Naive thymus-derived CD4-positive, alpha-beta T cell (primary cell): Measurements from ENCODE around the gene SLCO4C1. TPM values are rescaled to one million over a fixed set of nuclear protein-coding genes. Genes with fewer than 3 reads are reported as not detected.

ENCODE experiments used
- ATAC-seq: fragments of 150-1000 bp; cut with Tn5 transposase; 2 replicates; pipeline ENCODE4 v1.10.0; 2021; ENCODE audit warnings: mild to moderate bottlenecking, moderate library complexity
- CTCF ChIA-PET: fragments of 350-600 bp; sonication (Branson Sonifier 250); formaldehyde crosslinking; loops from one replicate; lab custom pipeline; 2021; ENCODE audit warnings: antibody characterized with exemption; lab: Charles Lee
- POLR2A ChIA-PET: fragments of 350-600 bp; sonication (Branson Sonifier 250); formaldehyde crosslinking; loops from one replicate; lab custom pipeline; 2021; ENCODE audit warnings: antibody characterized with exemption, inconsistent platforms; lab: Charles Lee
- DNase-seq, 9 donors: peaks; one replicate each; pipeline versions ENCODE4 v3.0.0 to v3.0.0-alpha.2; 2020 to 2022; ENCODE audit warnings: mixed read lengths in 1 of 9
- H3K27ac ChIP-seq: one replicate; pipeline ENCODE4 v1.7.0; 2013; ENCODE audit warnings: mild to moderate bottlenecking, low read depth, low read length, moderate library complexity
- H3K27me3 ChIP-seq, 2 donors: one replicate each; pipeline ENCODE4 v1.7.0; 2013; ENCODE audit warnings: low read length in 2 of 2, mild to moderate bottlenecking in 2 of 2, moderate library complexity in 2 of 2; ENCODE audit not compliant: control insufficient read depth in 2 of 2, insufficient read depth in 2 of 2
- H3K36me3 ChIP-seq, 3 experiments: 1 replicate in 2 of 3; 2 replicates in 1 of 3; pipeline ENCODE4 v1.7.0; 2013; ENCODE audit warnings: low read length in 3 of 3, mild to moderate bottlenecking in 3 of 3, moderate library complexity in 1 of 3; ENCODE audit not compliant: insufficient read depth in 3 of 3, control insufficient read depth in 2 of 3
- H3K4me1 ChIP-seq, 2 donors: one replicate each; pipeline ENCODE4 v1.7.0; 2013; ENCODE audit warnings: low read length in 2 of 2, mild to moderate bottlenecking in 2 of 2, moderate library complexity in 1 of 2; ENCODE audit not compliant: control insufficient read depth in 2 of 2, insufficient read depth in 2 of 2
- H3K4me3 ChIP-seq: 2 replicates; pipeline ENCODE4 v1.7.0; 2013; ENCODE audit warnings: mild to moderate bottlenecking, low read length
- H3K9me3 ChIP-seq, 3 experiments: 1 replicate in 2 of 3; 2 replicates in 1 of 3; pipeline ENCODE4 v1.7.0; 2013; ENCODE audit warnings: low read length in 3 of 3; ENCODE audit not compliant: control insufficient read depth in 2 of 3
- H3K27ac Mint-ChIP-seq, 9 donors: one replicate each; pipeline ENCODE4 v1.8.0; 2020 to 2022; ENCODE audit warnings: mixed read lengths in 9 of 9, mild to moderate bottlenecking in 8 of 9, moderate library complexity in 5 of 9, inconsistent platforms in 2 of 9
- H3K27me3 Mint-ChIP-seq, 5 donors: one replicate each; pipeline ENCODE4 v1.8.0; 2021 to 2022; ENCODE audit warnings: mixed read lengths in 5 of 5, mild to moderate bottlenecking in 1 of 5
- H3K36me3 Mint-ChIP-seq, 5 donors: one replicate each; pipeline ENCODE4 v1.8.0; 2020 to 2022; ENCODE audit warnings: mixed read lengths in 5 of 5, mild to moderate bottlenecking in 3 of 5, inconsistent platforms in 1 of 5
- H3K4me1 Mint-ChIP-seq, 7 donors: one replicate each; pipeline ENCODE4 v1.8.0; 2020 to 2022; ENCODE audit warnings: mixed read lengths in 7 of 7, mild to moderate bottlenecking in 3 of 7, inconsistent platforms in 1 of 7
- H3K4me3 Mint-ChIP-seq, 10 donors: one replicate each; pipeline ENCODE4 v1.8.0; 2020 to 2022; ENCODE audit warnings: mild to moderate bottlenecking in 10 of 10, mixed read lengths in 10 of 10, moderate library complexity in 6 of 10, inconsistent platforms in 2 of 10
- H3K9me3 Mint-ChIP-seq, 11 donors: one replicate each; pipeline ENCODE4 v1.8.0; 2020 to 2022; ENCODE audit warnings: mixed read lengths in 11 of 11, mild to moderate bottlenecking in 4 of 11, inconsistent platforms in 1 of 11, moderate library complexity in 1 of 11
- intact Hi-C, 2 donors: fragments of 100-400 bp; cut with micrococcal nuclease; formaldehyde crosslinking; loops; one replicate each; pipeline ENCODE4 v1.15.1; 2023
- polyA plus RNA-seq, 2 donors: library from polyadenylated mRNA; unstranded; fragments of 300-500 nt; fragmentation: Illumina TruSeq; gene quantifications; one replicate each; pipeline ENCODE4 v1.2.3, GENCODE V29; 2021
- total RNA-seq, 6 experiments: library from RNA in 5 of 6; stranded (reverse) in 5 of 6; gene quantifications; 1 replicate in 5 of 6; 2 replicates in 1 of 6; pipeline ENCODE4 v1.2.3 and lab custom pipeline; 2021 to 2026

Gene SLCO4C1
- total and polyA plus RNA-seq, 7 experiments from 2014 or later = 0.05 to 3.7 (median 0.33) TPM; not detected in 1

GRCh38 chr5:102312586-102313370 is 16.7 kb upstream of the SLCO4C1 start:
- ATAC-seq = no peak
- no peak overlapping the region for H3K27ac ChIP-seq
- no peak overlapping the region for H3K4me3 Mint-ChIP-seq
- H3K36me3 Mint-ChIP-seq = no peaks in the 10 kb centered on the region
- no peak overlapping the region for H3K4me3 ChIP-seq
- intact Hi-C loops = no loop called here
- ChIA-PET CTCF (no interaction called here), POLR2A (no interaction called here)
- no peaks in the 10 kb centered on the region for H3K27me3 ChIP-seq
- H3K9me3 Mint-ChIP-seq = peaks cover 0 to 4% (median 0%) of the 10 kb centered on the region in 11 donors
- peaks cover 0 to 3% (median 0%) of the 10 kb centered on the region in 5 donors for H3K27me3 Mint-ChIP-seq
- no peak overlapping the region for H3K27ac Mint-ChIP-seq
- H3K4me1 Mint-ChIP-seq = no peaks in the 10 kb centered on the region
- H3K4me1 ChIP-seq = no peaks in the 10 kb centered on the region
- no peaks in the 10 kb centered on the region for H3K36me3 ChIP-seq
- H3K9me3 ChIP-seq = no peaks in the 10 kb centered on the region
- no peak for DNase-seq

GRCh38 chr5:102309586-102309985 is 13.5 kb upstream of the SLCO4C1 start:
- DNase-seq = no peak
- Histone ChIP-seq H3K9me3 (no peaks in the 10 kb centered on the region), H3K4me3 (no peak overlapping the region), H3K27me3 (no peaks in the 10 kb centered on the region), H3K4me1 (no peaks in the 10 kb centered on the region), H3K36me3 (no peaks in the 10 kb centered on the region), H3K27ac (no peak overlapping the region)
- CTCF ChIA-PET = no interaction called here
- Mint-ChIP-seq H3K4me3 (no peak overlapping the region), H3K27me3 (peaks cover 0 to 3% (median 0%) of the 10 kb centered on the region in 5 donors), H3K27ac (no peak overlapping the region), H3K9me3 (peaks cover 0 to 4% (median 0%) of the 10 kb centered on the region in 11 donors), H3K36me3 (no peaks in the 10 kb centered on the region), H3K4me1 (no peaks in the 10 kb centered on the region)
- no peak for ATAC-seq
- POLR2A ChIA-PET = no interaction called here
- intact Hi-C loops = no loop called here

GRCh38 chr5:102307232-102307631 is 11.1 kb upstream of the SLCO4C1 start:
- CTCF ChIA-PET = no interaction called here
- no peaks in the 10 kb centered on the region for H3K4me1 Mint-ChIP-seq
- POLR2A ChIA-PET = no interaction called here

GRCh38 chr5:102306121-102306520 is 10.0 kb upstream of the SLCO4C1 start:
- Histone ChIP-seq H3K27ac (no peak overlapping the region), H3K4me1 (no peaks in the 10 kb centered on the region), H3K4me3 (no peak overlapping the region), H3K27me3 (no peaks in the 10 kb centered on the region), H3K9me3 (no peaks in the 10 kb centered on the region), H3K36me3 (no peaks in the 10 kb centered on the region)
- intact Hi-C loops = no loop called here
- no peaks in the 10 kb centered on the region for H3K4me1 Mint-ChIP-seq
- ATAC-seq (no peak), DNase-seq (no peak)
- no peaks in the 10 kb centered on the region for H3K27me3 Mint-ChIP-seq
- ChIA-PET POLR2A (no interaction called here), CTCF (no interaction called here)
- no peaks in the 10 kb centered on the region for H3K36me3 Mint-ChIP-seq
- H3K9me3 Mint-ChIP-seq = no peaks in the 10 kb centered on the region
- no peak overlapping the region for H3K4me3 Mint-ChIP-seq
- no peak overlapping the region for H3K27ac Mint-ChIP-seq

More at GRCh38 chr5:102307232-102307631, 11.1 kb upstream of the SLCO4C1 start:
- Histone ChIP-seq H3K27me3 (no peaks in the 10 kb centered on the region), H3K36me3 (no peaks in the 10 kb centered on the region), H3K4me3 (no peak overlapping the region), H3K9me3 (no peaks in the 10 kb centered on the region), H3K27ac (no peak overlapping the region), H3K4me1 (no peaks in the 10 kb centered on the region)
- Mint-ChIP-seq H3K4me3 (no peak overlapping the region), H3K36me3 (no peaks in the 10 kb centered on the region), H3K27ac (no peak overlapping the region), H3K27me3 (no peaks in the 10 kb centered on the region), H3K9me3 (peaks cover 0 to 4% (median 0%) of the 10 kb centered on the region in 11 donors)
- DNase-seq (no peak), ATAC-seq (no peak)
- intact Hi-C loops = no loop called here

GRCh38 chr5:102295534-102296177 is 428 bp downstream of the SLCO4C1 start:
- ATAC-seq (no peak), DNase-seq (peak in 1 of 9 donors; percentile 1)
- Histone ChIP-seq H3K9me3 (no peaks in the 10 kb centered on the region), H3K4me1 (peaks cover 0 to 5% of the 10 kb centered on the region in 2 donors), H3K27me3 (no peaks in the 10 kb centered on the region), H3K27ac (no peak overlapping the region), H3K4me3 (peak overlapping the region; percentile 76), H3K36me3 (no peaks in the 10 kb centered on the region)
- H3K27ac Mint-ChIP-seq = peak overlapping the region in 5 of 9 donors; percentile 39 to 78 (median 67)
- no peaks in the 10 kb centered on the region for H3K36me3 Mint-ChIP-seq
- H3K4me3 Mint-ChIP-seq = peak overlapping the region; percentile 83 to 90 (median 88)
- POLR2A ChIA-PET = interaction anchor here (0.9 kb wide), 1 partner anchor 14 kb away, joined by 3 read pairs; no protein-coding TSS in a partner anchor
- CTCF ChIA-PET = no interaction called here
- H3K9me3 Mint-ChIP-seq = no peaks in the 10 kb centered on the region
- intact Hi-C loops = loop anchor here in 1 of 2 donors (5.0 to 10.0 kb wide), 3 partner anchors 827 to 1391 kb away; partner anchors contain the start of genes GIN1, MACIR, PPIP5K2 and ST8SIA4
- peaks cover 12 to 28% (median 23%) of the 10 kb centered on the region in 7 donors for H3K4me1 Mint-ChIP-seq
- H3K27me3 Mint-ChIP-seq = peaks cover 0 to 13% (median 4%) of the 10 kb centered on the region in 5 donors

- no peak overlapping the region for H3K27ac ChIP-seq
- Mint-ChIP-seq H3K27me3 (peaks cover 0 to 13% (median 4%) of the 10 kb centered on the region in 5 donors), H3K27ac (peak overlapping the region in 2 of 9 donors; percentile 60 to 78), H3K36me3 (no peaks in the 10 kb centered on the region), H3K9me3 (no peaks in the 10 kb centered on the region), H3K4me3 (peak overlapping the region; percentile 83 to 90 (median 88)), H3K4me1 (peaks cover 12 to 28% (median 23%) of the 10 kb centered on the region in 7 donors)
- peak overlapping the region; percentile 76 for H3K4me3 ChIP-seq
- H3K36me3 ChIP-seq = no peaks in the 10 kb centered on the region
- POLR2A ChIA-PET = interaction anchor here (0.9 kb wide), 1 partner anchor 14 kb away, joined by 3 read pairs; no protein-coding TSS in a partner anchor
- ATAC-seq = no peak
- peaks cover 0 to 5% of the 10 kb centered on the region in 2 donors for H3K4me1 ChIP-seq
- intact Hi-C loops = loop anchor here in 1 of 2 donors (5.0 to 10.0 kb wide), 3 partner anchors 827 to 1390 kb away; partner anchors contain the start of genes GIN1, MACIR, PPIP5K2 and ST8SIA4
- no peaks in the 10 kb centered on the region for H3K27me3 ChIP-seq
- no peak for DNase-seq
- CTCF ChIA-PET = no interaction called here
- H3K9me3 ChIP-seq = no peaks in the 10 kb centered on the region
Measured at GRCh38 chr5:102294886-102295395, 1.1 kb downstream of the SLCO4C1 start.
